Frontal cortex (tissue), 4 donors: Measurements from ENCODE around the gene FHIT. TPM values are rescaled to one million over a fixed set of nuclear protein-coding genes. Genes with fewer than 3 reads are reported as not detected.
"Not testable (repeated sequence)": the region's sequence is repeated elsewhere in the genome, so short reads cannot be mapped to it uniquely, and the experiment has no call there.

Experiments used
- DNase-seq, 2 donors: peaks; one replicate each; pipeline ENCODE4 v3.0.0; 2012; ENCODE audit warnings: low spot score in 2 of 2
- FAIRE-seq: peaks from 2 replicates; lab custom pipeline; 2012; peaks lifted over from hg19 to GRCh38; lab: Jason Lieb, UNC
- total RNA-seq: library from RNA; depleted of rRNA; stranded (reverse); fragments of >200 nt; gene quantifications from one replicate; pipeline ENCODE4 v1.2.3, GENCODE V29; 2014
- donor health status: control.
- donor health status: control.
- donor health status: control.

Gene FHIT
- total RNA-seq, 1 donor from 2014 or later, result 1.6 TPM

DNA sequence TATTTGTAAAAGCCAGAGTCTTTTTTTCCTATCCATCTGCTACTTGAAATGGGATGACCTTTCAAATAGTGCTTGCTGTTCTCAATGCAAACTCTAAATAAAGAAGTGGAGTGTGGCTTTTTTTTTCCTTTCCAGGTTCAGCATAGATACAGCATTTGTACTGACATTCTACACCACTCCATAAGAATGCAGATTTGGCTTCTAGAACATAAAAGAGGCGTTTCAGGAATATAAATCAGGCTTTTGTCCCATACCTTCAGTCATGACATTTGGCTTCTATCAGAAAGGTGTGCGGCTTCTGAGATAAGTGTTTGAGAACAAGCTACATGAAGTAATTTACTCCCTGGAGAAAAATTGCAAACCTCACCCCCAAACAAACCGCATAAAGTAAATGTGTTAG lies 553.1 kb downstream of the FHIT start:
- no peak for DNase-seq
- FAIRE-seq, result no peak

DNA sequence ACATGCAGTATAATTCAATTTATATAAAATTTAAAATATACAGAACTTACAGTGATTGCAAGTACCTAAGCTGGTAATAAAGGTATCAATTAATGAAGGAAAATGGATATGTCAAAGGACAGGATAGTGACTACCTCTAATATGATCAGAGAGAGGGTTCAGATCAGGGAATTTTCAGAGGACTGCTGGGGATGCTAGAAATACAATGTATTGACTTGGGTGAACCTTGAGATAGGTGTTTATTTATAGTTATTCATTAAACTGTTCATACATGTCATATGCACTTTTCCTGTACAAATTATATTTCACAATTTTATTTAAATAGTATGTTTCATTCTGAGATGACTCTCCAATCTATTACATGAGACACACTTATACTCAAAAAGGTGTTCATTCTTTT lies 554.1 kb downstream of the FHIT start:
- FAIRE-seq (no peak), DNase-seq (no peak)

DNA sequence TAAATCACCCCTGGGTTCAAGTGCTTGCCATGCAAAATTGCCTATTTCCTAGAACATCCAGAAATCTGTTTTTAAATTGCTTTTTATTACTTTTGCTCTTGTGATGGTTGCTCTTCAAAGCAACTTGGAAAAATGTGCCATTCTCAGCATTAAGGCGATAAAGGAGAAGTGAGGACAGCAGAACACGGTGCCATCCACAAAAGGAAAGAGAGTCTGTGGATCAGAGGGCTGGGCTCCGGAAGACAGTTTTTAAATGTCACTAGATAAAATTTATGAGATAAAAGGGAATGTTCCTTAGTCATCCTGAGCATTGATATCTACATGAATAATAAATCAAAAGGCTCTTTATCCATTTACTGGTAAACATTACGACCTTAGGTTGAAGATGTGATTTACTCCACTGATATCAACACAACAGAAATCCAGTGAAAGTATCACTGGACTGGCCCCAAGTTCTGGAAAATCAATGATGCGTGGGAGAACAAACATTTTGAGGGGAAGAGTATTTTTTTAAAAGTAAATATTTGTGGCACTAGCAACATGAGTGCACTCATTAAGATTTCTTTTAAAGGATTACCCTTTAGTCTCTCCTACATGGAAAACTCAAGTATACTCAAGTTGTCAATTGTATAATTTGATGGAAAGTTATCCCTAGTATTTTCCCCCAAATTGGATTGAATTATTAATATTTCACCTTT lies 554.7 kb downstream of the FHIT start:
- no peak for DNase-seq
- FAIRE-seq, result no peak

DNA sequence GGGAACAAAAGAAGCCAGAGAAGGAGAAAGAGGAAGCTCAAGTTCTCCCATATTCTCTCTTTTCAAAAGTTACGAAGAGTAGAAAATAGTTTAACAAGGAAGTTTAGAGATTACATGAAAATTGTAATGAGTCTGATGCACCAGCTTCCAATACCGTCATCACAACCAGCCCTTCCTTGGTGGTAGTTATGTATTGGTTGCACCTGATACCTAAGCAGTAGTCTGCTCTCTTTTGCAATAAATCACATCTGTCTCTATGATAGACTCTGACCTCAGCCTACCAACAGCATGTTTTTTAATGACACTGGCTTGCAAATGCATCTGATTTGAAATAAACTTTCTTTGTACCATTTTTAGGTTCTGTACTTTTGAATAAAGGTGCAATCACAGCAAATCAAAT lies 575.8 kb downstream of the FHIT start:
- DNase-seq, result no peak
- FAIRE-seq, result no peak

DNA sequence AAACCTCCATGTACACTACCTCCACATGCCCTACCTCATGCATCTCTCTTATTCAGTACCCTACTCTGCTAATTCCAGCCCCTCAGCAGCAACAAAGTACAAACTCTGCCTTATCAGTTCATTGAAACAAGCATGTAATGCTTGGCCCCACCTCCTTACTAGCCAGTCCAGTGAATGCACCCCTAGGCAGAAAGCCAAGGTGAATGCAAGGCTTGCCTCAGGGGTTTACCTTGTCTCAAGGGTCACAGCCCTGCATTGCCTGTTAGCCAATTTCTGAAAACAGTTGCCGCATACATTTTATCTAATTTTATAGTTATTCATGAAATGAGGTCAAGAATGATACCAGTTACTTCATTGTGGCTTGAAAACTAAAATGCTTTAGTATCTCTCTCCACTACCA lies 576.4 kb downstream of the FHIT start:
- no peak for FAIRE-seq
- no peak for DNase-seq

DNA sequence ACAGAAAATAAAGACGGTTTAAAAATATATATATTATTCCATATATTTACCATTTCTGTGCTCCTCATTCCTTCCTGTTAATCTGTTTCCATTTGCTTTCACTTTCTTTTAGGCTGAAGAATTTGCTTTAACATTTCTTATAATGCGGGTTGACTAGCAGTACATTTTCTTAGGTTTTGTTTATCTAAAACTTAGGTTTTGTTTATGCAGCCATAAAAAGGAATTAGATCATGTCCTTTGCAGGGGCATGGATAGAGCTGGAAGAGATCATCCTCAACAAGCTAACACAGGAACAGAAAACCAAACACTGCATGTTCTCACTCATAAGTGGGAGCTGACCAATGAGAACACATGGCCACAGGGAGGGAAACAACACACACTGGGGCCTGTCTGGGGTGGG lies 578.1 kb downstream of the FHIT start:
- no peak for FAIRE-seq
- DNase-seq, result no peak

DNA sequence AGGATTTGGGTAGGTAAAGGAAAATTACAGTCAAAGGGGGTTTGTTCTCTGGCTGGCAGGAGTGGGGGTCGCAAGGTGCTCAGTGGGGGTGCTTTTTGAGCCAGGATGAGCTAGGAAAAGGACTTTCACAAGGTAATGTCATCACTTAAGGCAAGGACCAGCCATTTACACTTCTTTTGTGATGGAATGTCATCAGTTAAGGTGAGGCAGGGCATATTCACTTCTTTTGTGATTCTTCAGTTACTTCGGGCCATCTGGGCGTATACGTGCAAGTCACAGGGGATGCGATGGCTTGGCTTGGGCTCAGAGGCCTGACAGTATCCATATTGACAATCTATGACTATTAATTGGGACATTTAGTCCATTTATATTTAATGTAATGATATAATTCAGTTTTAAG lies 578.9 kb downstream of the FHIT start:
- not testable (repeated sequence) for DNase-seq, FAIRE-seq

DNA sequence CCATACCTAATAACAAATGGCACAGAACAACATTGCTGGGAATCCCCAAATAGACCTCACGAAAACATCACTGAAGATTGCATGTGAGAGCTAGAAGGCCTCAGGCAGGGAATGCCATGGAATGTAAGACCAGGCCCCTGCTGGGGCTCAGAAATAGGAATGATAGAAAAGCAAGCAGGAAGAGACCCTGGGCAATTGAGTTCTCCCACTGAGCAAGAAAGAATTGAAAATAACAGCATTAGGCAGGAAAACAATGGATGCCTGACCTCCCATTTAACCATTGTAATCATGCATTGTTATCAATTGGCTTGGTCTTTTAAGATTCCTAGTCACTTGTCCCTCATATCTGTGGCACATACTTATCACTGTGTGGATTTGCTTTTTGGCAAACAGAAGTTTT lies 581.6 kb downstream of the FHIT start:
- DNase-seq (no peak), FAIRE-seq (no peak)

DNA sequence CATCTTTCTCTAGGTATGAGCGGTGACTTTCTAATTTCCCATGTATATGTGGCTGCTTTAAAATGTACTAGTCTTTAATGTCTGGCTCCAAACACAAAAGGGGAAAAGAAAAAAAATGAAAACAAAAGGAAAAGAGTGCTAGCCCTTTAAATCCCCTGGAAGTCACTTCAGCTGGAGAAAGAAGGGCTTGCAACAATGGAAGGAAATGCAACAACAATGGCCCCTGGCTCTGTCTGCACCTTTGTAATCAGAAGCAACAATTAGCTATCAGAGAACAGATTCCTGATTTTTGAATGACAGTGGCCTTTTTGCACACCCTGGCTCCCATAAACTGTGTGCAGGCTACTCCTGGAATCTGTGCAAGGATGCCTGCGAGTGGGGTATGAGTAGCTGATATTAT lies 591.2 kb downstream of the FHIT start:
- FAIRE-seq (no peak), DNase-seq (no peak)

DNA sequence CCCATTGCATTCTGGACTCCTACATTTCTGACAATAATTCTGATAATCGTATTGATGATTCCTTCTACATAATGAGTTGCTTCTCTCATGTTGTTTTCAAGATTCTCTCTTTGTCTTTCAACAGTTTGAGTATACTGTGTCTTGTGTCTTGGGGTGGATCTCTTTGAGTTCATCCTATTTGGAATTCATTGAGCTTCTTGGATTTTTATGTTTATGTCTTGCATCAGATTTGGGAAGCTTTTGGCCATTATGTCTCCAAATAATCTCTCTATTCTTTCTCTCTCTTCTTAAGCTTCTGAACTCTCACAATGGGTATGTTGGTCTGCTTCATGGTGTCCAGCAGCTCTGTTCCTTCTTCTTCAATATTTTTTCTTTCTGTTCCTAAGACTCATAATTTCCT lies 592.2 kb downstream of the FHIT start:
- no peak for FAIRE-seq
- DNase-seq, result no peak

DNA sequence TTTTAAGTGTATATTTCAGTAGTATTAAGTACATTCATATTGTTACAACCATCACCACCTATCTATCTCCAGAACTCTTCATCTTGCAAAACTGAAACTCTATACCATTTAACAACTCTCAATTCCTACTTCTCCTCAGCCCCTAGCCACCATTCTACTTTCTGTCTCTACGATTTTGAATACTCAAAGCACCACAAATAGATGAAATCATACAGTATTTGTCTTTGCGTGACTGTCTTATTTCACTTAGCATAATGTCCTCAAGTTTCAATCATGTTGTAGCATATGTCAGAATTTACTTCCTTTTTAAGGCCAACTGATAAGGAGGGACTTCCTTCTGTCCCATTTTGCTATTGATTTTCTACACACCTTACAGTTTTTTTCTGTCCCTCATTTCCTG lies 593.3 kb downstream of the FHIT start:
- DNase-seq, result no peak
- no peak for FAIRE-seq

DNA sequence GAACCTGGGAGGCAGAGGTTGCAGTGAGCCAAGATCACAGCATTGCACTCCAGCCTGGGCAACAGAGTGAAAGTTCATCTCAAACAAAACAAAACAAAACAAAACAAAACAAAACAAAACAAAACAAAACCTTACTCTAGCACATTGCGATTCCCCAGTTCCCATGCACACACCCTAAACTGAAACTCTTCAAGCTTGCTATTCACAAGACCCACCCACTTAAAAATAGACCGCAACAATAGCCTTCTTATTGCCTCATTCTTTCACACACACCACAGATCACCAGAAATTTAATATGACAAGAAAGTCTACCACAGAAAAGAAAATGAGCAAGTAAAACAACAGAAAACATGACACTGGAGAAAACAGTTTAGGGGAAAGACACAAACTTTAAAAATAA lies 598.4 kb downstream of the FHIT start:
- no peak for FAIRE-seq

DNA sequence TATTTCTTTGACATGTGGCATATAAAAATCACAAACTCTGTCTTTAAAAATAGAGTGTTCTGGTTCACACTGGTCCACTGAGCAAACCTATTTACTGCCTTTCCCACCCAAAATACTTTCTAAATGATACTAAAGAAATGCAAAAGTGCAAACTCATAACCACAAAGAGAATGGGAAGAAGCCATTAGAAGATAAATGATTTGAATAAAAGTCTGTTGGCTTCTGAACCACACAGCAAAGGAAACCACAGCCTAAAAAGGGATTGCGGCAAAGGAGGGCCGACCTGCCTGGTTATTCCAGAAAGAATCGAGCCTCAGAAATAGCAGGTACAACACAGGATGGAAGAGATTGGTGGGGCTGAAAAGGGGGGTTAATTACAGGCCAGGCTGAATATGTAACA lies 599.5 kb downstream of the FHIT start:
- no peak for FAIRE-seq
- no peak for DNase-seq

More for the DNA sequence above, 598.4 kb downstream of the FHIT start:
- DNase-seq, result no peak

DNA sequence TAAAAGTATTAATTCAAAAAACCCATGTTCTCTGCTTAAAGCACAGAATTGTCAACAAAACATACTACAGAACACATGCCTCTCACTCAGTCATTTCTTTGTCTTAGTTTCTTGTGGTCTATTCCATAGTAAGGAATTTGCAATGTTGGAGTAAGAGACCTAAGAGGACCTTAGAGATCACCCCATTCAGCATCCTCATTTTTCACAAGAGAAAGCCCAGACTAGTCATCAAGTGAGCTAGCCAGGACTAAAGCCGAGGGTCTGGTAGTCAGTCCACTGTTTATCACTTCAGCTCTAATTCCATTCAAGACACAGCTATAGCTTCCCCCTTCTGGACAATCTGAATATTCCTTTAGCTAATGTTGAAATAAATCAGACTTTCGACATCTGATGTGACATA lies 601.1 kb downstream of the FHIT start:
- no peak for DNase-seq
- no peak for FAIRE-seq

DNA sequence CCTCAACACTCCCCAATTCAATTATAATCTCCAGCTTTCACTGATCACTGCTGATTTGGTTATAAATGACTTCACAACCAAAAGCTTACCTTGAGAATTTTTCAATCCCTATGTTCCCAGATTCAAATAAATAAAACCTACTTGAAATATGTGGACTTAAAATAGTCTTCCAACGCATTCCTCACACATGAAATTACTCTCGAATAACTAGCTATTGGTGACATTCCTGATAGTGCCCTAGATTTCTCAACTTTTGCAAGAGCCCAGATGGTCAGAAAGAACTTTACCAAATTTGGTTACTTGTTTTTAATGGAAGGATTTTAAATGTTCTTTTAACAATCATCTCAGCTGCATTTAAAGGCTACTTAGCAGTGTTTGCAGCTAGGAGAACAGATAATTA lies 605.5 kb downstream of the FHIT start:
- no peak for DNase-seq
- FAIRE-seq, result no peak

DNA sequence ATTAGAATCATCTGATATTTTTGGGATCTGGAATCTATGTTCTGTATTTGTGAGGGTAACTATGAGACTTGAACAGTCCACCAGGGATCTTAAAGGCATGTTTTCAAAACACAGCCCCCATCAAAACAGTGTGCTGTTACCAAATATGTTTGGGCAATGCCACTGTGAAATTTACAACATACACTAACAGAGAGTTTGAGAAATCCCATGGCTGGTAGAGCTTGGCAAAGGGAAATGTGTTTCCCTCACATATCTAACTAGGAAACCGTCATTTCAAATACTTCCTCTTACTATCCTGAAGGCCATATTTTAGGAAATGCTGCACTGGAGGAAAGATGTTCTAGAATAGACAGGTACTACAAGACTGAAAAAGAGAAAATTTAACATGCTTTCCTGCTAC lies 607.4 kb downstream of the FHIT start:
- FAIRE-seq (no peak), DNase-seq (no peak)

DNA sequence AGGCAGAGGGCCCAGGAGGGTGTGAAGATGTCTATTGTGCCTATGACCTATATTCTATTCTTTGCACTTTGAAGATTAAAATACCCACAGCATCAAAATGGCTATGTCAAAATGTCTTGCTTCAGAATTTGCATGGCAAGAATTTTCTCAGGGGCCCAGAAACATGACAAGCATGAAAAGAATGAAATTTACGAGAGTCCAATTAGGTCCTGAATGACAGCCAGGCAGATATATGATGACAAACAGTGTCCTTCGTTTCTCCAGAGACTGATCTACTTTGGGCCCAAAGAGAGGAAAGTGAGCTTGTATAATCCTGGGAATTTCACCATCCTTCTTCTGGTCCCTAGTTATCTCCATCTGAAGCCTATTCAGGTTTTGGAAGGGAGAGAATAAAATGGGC lies 609.9 kb downstream of the FHIT start:
- FAIRE-seq (no peak), DNase-seq (no peak)

DNA sequence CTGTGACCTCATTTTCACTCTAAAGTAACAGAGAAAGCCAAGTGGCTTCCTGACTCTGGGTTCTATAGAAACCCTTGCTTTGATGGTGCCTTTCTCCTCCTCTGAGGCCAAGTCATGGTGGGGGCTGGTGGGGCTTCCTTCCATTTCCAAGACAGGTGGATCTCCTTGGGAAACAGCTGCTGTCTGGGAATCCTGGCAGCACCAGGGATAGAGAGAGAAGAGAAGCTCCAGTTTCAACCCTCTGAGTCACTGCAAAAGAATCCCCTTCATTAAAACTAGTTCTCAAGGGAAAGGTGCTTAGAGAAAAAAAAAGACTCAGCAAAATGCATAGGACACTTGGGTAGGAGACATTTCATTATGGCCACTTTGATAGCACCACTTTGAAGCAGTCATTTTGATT lies 614.4 kb downstream of the FHIT start:
- FAIRE-seq (no peak), DNase-seq (no peak)

DNA sequence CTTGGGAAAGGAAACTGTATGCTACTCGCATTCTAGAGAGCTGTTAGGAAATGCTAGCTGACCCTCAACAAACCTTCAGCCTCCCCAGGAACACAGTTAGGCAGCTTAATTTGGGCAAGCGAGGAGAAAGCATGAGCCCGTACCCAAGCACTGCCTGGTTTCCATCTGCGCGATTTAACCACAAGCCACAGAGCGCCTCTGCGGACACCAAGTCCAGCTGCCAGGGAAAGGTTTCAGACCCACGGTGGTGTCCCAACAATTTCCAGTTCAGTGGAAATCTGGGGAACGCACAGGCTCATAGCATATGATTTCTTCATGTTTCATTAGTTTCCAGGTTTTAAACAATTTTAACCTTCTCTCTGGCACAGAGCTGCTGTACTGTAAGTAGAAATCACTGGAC lies 617.6 kb downstream of the FHIT start:
- no peak for DNase-seq
- no peak for FAIRE-seq

DNA sequence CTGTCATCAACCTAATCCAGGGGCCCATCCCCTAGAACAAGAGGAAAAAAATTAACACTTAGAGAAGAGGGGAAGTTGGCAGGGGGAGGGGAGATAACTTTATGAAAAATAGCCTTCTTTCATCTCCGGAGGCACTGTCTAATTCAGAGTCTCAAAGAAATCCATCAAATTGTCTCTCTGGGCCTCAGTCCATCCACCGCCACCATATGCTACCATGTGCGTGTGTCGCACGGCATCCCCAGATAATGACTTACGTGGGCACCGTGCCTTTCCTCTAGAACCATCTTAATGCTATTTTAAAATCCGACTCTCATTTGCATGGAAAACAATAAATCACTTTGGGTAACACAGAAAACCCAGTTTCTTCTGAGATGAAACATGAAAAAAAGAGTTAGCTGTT lies 619.7 kb downstream of the FHIT start:
- no peak for DNase-seq

DNA sequence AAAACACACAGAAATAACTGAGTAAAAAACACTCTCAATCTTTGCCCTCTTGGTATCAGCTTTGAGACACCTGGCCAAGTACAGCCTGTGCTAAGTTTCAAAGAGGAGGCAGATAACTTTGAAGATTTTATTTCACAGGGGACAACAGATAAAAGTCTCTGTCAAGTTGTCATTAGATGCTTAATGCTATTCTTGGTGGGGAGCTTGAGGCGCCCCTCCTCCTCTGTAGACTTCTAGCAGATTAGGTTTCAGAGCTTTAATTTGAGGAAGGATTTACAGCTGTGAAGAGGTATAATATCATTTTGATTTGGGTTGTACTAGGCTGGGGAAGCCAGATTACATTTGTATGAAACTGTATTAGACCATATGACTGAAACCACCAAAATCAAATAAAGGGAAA lies 620.3 kb downstream of the FHIT start:
- no peak for DNase-seq
- FAIRE-seq, result no peak

More for the DNA sequence above, 619.7 kb downstream of the FHIT start:
- no peak for FAIRE-seq

DNA sequence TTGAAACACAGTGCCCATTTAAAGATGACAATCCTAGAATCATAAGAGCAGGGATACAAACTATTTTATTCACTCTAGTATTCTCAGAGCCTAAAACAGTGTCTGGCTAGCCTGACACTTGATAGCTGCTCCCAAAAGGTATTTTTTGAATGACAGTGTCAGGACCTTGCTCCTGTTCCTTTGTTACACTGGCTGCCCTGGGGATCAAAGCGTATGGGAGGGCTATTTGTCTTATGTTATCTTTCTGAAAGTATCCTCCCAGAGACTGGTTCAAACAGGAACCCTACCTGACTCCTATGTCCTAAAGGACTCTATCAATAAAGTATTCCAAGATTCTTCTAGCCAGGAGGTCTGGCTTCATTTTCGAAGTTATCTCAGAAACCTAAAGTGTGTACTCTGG lies 621.4 kb downstream of the FHIT start:
- FAIRE-seq, result no peak
- DNase-seq, result no peak

DNA sequence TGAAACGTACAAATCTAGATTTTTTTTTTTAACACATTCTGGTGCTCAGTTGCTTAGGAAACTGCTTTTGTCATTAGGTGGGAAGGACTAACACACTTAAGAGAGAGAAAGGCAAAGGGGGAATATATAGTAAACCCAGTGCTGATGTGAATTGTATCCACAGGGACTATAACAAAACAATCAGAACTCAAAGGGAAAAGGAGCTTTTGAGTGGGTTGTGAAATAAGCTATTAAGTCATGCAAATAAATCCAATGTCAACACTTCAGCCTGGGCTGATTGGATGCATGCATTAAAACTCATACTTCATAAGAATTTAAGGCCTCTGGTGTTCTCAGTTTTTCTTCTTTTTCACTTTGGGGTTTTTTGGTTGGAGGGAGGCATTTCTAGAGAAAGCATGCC lies 628.9 kb downstream of the FHIT start:
- FAIRE-seq (no peak), DNase-seq (no peak)
